HG02571 (cell line): Measurements from ENCODE around the gene UCN2.
"Not testable (repeated sequence)": the region's sequence is repeated elsewhere in the genome, so short reads cannot be mapped to it uniquely, and the experiment has no call there.

Experiments
- ATAC-seq: cut with Tn5 transposase; IDR thresholded peaks from one replicate; pipeline ENCODE4 v1.9.1; 2021; ENCODE audit warnings: mild to moderate bottlenecking, moderate library complexity; ENCODE audit not compliant: unreplicated experiment

The UCN2 gene

DNA sequence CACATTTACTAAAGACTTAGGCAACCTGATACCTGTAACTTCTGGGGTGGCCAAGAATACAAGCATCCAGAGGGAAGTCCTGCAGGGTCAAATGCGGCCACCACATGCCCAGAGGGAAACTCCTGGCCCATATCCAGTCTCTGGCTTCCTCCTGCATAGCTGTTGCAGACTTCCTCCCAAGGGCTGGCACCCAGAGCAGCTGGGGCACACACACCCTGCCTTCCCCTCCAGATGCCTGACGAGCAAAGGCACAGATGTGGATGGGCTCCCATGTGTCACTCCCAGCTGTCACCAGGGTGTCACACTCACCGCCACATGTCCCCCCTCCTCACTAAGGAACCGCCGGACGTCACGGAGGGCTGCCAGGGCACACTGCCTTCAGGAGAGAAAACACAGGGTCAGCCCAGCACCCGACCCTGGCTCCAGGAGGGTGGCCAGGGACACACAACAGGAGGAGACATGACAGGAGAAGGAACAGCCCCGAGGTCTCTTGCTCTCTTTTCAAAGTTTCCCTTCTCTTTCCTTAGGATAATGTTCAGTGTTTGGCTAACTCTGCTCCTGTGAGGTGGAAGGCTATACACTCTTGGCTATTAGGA, 20.2 kb downstream of the UCN2 start:
- ATAC-seq: no peak

DNA sequence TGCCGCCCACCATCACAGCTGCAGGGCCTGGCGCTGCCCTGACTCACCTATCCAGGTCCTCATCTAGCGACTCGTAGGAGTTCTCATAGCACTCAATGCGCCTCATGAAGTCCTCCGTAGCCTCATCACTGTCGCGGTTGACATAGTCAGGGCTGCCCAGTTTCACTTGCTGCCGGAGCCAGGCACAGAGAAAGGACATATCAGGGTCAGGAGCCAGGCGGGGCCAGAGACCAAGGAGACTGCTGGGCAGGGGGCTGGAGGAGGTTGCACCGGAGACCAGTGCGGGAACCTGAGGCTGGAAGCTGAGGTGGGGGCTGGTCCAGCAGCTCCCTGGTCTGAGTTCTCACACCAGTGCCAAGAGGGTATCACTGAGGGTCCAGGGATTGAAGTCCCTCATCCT, 25.1 kb downstream of the UCN2 start:
- ATAC-seq: no peak

DNA sequence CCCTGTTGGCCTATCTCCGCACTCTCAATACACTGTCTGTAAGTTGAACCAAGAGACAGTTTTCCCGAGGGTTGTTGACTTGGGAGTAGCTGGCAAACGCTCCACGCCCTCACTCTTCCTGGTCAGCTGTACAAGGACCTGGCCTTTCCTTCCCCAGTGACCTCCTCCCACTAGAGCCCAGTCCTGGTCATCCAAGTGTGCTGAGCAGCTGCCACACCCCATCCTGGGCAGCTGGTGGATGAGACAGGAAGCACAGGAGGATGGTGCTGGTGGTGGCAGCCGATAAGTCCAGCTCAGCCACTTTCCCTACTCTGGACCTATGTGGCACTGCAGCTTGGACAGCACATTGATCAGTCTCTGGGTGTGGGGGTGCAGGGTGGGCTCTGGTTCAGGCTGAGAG, 26.8 kb downstream of the UCN2 start:
- ATAC-seq: no peak

DNA sequence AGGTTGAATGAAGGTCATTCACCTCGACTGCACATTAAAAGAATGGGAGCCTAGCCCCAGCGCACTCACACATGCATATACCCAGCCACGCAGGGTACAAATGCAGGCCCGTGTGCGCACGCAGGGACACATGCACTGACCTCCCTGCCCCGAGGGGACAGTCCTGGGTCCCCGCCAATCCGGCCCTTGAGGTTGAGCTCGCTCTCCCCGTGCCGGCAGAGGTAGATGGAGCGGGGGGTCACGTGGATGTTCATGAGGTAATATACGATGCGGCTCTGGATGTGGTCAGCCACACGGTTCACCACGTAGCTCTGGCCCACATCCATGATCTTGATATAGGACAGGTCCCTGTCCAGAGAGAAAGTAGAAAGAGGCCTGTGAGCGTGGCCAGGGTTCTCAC, 27.5 kb downstream of the UCN2 start:
- no peak for ATAC-seq

DNA sequence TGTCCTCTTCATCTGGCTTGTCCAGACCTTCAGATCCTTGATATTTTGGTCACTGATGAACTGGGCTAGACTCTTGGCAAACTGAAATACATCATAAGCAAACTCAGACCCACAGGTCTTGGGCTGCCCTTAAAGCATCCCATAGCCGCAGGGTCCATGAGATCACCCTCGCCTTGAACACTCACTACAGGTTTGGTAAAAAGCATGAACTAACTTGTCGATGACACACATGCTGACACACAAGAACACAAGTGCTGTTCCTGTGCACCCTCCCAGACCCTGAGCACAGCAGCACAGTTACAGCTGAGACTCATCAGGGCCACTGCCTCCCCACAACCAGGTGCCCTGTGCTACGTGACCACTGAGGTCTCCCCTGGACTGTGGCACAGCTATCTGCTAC, 28.0 kb downstream of the UCN2 start:
- ATAC-seq: no peak

DNA sequence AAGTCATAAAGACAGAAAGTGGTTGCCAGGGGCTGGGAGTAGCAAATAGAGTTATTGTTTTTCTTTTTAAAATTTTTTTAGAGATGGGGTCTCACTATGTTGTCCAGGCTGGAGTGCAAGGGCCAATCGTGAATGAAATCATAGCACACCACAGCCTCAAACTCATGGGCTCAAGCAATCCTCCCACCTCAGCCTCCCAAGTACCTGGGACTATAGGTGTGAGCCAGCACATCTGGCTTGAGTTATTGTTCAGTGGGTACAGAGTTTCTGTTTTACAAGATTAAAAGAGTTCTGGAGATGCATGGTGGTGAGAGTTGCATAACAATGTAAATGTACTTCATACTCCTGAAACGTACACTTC, 30.6 kb downstream of the UCN2 start:
- no peak for ATAC-seq

DNA sequence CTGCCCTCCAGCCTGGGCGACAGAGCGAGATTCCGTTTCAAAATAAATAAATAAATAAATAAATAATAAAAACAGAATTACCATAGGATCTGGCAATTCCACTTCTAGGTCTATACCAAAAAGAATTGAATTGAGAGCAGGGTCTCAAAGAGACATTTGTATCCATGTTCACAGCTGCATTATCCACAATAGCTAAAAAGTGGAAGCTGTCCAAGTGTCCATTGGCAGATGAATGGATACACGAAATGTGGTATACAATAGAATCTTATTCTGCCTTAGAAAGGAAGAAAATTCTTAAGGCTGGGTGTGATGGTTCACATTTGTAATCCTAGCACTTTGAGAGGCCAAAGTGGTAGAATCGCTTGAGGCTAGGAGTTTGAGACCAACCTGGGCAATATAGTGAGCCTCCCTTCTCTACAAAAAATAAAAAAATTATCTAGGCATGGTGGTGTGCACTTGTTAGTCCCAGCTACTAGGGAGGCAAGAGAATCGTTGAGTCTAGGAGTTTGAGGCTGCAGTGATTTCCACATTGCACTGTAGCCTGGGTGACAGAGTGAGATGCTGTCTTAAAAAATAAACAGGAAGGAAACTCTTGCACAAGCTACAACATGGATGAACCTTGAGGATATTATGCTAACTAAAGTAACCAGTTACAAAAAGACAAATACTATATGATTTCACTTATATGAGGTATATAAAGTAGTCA, 31.2 kb downstream of the UCN2 start:
- no peak for ATAC-seq

DNA sequence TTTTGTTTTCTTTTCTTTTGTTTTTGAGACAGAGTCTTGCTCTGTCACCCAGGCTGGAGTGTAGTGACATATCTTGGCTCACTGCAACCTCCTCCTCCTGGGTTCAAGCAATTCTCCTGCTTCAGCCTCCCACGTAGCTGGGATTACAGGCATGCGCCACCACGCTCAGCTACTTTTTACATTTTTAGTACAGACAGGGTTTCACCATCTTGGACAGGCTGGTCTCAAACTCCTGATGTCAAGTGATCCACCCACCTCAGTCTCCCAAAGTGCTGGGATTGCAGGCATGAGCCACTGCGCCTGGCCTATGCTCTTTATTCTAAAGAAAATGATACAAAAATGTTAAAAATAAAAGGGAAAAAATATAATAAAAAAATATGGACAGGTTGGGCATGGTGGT, 32.9 kb downstream of the UCN2 start:
- ATAC-seq: not testable (repeated sequence)

DNA sequence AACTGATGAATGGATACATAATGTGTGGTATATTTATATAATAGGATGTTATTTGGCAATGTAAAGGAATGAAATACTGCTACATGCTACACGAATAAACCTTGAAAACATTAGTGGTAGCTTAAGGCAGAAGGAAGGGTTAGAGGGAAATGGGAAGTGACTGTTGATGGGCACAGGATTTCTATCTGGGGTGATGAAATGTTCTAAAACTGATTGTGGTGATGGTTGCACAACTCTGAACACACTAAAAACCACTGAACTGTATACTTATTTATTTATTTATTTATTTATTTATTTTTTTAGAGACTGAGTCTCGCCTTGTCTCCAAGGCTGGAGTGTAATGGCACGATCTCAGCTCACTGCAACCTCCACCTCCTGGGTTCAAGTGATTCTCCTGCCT, 34.8 kb downstream of the UCN2 start:
- no peak for ATAC-seq

DNA sequence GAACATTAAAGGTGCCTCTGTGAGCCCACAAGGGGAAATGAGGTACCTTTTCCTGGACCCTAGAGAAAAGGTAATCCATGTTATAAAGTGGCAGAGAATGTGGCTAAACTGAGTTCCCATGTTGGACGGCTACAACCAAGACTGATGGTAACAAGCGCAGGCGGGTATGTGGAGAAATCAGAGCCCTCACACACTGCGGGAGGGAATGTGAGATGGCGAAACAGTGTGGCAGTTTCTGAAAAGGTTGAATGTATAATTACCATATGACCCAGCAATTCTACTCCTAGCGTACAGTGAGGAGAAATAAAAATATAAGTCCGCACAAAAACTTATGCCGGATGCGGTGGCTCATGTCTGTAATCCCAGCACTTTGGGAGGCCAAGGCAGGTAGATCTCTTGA, 35.5 kb downstream of the UCN2 start:
- ATAC-seq: no peak

DNA sequence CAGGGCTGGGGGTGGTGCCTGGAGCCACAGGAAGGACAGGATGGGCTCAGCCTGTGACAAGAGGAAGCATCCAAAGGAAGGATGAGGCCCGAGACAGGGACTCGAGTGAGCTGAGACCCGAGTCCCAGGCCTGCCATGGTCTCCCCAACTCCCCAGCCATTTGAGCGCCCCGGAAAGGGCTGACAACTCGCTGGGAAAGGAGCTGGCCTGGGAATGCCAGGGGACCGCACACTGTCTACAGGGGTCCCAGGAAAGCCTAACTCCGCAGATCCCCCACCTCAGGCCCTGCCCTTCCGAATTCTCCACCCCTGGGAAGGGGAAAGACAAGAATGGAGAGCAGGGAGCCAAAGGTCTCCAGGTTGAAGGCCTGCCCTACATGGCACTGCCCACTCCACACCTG, 38.6 kb downstream of the UCN2 start:
- no peak for ATAC-seq

DNA sequence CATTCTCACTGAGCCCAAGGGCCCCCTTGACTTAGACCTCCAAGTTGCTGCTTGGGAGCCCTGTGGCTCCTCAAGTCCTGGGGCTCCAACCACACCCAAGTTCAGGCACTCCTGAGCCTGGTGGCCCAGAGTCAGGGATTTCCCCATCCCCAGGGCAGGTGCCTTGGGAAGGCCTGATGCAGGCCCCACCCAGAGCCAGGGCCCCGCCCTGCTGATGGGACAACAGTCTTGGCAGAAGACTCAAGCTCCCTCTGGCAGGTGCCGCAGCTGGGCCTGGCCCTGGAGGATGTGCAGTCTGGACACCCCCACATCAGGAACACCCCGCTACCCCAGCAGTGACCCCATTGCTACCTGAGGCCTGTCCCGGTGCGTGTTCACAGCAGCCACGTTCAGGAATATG, 41.9 kb downstream of the UCN2 start:
- no peak for ATAC-seq

DNA sequence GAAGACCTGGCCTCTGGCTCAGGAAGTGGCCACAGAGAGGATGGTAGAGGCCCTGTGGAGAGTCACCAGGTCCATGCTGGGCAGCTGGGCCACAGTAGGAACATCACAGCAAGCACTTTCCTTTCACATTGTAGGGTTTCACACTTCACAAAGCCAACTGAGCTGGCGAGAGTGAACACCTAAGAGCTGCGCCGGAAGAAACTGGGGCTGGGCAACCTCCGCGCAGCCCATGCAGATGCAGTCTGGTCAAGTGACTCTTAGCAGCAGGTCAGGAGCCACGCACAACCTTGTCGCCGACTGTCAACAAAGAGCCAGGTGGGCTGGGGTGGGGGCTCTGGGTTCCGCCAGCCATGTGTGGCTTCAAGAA, 44.3 kb downstream of the UCN2 start:
- no peak for ATAC-seq

DNA sequence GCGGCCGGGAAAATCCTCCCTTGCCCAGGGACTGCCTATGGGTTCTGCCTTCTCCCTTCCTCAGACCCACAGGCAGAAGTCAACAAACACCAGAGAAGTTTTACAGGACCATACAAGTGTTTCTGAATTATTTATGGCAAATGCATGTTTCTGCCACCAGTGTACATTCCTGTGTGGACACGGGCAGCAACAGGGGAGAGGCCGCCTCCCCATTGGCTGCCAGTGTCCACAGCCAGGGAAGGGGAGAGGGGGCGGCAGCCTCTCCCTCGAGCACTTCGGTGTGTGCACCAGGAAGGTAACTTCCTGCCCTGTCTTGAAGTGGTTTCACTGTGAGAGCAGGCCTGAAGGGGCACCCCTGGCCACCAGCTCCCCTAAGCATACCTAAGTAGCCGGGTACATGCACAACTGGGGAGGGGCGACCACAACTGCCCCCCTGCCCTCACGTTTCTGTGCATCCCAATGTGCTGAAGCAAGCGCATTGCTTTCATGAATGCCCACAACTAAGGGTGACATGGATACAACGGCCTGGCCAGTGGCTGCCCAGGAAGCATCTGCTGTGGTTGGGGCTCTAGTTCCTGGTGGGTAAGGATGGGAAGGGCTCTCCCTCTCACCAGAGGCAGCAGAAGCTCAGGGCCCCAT, 44.8 kb downstream of the UCN2 start:
- no peak for ATAC-seq

DNA sequence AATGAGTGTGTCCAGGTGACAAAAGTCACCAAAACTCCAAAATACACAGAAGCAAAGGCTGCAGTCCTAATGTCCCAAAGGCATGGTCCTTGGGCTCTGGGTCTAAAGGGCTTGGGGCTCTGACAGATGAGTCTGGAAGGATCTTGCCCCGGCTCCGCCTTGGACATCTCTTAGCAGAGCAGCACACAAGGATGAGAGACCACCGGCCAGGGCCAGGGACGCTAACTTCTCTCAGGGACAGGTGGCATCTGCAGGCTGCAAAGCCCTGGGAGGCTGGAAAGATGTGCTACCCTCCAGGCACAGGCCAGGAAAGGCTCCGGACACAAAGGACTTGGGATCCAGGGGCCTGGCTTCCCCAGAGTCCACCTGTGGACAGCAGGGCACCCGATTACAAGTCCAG, 45.5 kb downstream of the UCN2 start:
- ATAC-seq: no peak

DNA sequence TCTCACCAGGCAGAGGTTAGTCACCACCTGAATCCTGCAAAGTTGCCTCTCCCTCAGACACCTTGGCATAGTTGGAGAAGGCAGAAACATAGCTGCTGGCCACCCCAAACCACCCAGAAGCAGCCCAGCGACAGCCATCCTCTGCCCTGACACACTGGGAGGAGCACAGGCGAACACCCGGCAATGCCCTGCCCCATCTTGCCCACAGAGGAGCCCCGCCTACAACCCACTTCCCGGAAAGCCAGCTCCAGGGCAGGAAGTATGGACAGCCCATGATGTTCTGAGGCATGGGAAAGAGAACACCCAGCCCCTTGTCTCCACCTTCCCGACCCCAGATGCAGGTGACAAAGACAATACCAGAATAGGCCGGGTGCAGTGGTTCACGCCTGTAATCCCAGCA, 47.0 kb downstream of the UCN2 start:
- no peak for ATAC-seq

DNA sequence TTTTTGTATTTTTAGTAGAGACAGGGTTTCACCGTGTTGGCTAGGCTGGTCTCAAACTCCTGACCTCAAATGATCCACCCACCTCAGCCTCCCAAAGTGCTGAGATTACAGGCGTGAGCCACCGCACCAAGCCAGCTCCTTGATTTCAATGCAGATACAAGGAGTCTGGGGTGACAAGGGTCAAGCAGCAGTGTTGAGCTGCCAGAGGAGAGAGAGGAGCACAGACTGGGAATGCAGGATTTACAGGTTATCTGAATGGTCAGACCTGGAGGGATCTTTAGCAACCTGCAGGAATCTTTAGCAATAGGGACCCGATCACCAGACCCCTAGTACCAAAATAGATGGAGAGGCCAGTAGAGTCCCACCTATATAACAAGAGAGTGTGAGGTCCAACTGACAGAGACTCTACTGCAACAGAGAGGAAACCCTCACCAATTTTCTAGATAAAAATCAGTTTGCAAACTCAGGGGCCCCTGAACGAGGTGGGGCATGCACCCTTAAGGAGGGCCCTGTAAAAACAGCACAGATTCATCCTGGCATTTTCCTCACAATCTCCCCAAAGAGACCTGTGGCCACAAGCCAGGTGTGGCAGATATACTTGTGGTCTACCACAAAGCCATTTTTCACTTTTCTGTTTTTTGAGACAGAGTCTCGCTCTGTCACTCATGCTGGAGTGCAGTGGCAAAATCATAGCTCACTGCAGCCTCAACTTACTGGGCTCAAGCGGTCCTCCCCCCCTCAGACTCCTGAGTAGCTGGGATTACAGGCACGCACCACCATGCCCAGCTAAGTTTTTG, 49.0 kb downstream of the UCN2 start:
- ATAC-seq: no peak
